HS-5 (cell line): ENCODE data around the gene KCNIP1.
"Not testable (repeated sequence)": the region's sequence is repeated elsewhere in the genome, so short reads cannot be mapped to it uniquely, and the experiment has no call there.

Source experiments
- DNase-seq: peaks from one replicate; pipeline ENCODE4 v3.0.0-alpha.2; 2012; ENCODE audit warnings: low read depth

The KCNIP1 gene

DNA sequence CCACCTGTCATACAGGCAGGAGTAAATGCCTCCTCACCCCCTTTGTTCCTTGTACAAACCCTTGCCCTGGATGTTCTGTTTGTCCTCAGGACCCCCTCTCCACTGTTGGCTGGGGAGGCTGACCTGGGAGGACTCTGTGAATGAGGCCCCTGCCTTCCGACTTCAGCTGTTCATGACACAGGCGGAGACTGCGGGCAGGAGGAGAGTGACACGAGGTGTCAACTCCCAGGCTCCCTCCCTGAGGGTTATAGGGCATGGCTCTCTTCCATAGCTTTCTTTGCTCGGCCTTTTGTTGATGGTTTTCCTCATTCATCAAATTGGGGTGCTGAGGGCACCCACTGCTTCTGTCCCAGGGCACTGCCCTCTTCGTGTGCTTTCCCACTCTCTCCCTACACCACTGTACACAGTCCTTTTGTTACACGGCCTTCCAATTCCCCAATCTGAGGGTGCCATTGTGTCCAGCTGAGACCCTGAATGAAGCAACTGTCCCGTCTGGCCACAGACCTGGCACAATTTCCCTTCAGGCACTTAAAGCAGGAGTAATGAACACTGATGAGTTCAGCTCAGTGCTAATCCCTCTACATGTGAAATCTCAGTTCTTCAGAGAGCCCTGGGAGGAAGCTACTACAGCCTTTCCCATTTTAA is 33.8 kb downstream of the KCNIP1 start:
- DNase-seq = no peak

DNA sequence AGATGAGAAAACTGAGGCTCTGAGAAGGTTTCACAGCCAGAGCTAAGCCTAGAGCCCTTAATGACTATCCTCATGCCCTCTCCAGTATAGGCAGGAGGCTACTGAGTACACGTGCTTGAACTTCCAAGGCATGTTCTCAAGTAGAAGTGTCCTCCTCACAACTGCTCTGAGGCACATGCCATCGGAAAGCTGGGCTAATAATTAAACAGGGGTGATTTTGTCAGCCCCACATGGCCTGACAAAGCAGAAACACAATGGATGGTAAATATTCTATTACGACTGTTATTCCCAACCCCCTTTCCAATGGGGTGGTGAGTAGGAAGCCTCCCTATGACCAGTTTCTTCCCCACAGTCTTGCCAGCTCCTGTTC is 34.3 kb downstream of the KCNIP1 start:
- DNase-seq = no peak

DNA sequence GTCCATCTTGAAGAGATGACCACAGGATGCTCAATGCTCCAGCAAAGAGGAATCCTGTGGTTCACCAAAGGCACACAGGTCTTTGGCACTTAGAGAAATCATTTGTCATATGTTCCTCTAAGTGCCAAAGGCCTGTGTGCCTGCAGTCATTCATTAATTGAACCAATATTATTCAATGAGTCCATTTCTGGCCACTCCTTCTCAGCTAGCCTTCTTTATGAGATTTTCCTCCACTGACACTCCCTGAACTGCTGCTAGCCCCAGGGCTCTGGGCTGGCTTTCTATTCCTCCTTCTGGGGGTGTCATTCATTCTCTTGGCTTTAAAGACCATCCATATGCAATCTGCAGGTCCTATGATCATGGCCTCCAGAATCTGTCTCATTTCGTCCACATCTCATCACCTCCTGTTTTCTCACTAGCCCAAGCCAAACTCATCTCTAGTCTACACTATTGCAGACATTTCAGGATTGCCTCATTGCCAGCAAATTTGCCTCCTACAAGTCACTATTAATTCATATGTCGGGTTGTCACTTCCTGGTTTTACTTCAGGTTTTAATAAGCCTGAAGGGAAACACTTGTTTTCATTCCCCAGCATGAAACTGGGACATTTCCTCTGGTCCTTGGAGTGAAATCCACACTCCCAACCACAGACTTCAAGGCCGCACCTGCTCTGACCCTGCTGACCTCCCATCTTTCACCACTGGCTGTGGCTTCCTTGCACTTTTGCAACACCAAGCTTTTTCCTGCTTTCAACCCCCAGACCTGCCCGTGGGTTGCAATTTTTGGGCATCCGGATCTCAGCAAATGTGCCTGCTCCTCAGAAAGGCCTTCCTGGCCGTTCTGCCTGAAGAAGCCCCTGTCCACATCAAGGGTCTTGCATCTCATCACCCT is 35.1 kb downstream of the KCNIP1 start:
- no peak for DNase-seq

DNA sequence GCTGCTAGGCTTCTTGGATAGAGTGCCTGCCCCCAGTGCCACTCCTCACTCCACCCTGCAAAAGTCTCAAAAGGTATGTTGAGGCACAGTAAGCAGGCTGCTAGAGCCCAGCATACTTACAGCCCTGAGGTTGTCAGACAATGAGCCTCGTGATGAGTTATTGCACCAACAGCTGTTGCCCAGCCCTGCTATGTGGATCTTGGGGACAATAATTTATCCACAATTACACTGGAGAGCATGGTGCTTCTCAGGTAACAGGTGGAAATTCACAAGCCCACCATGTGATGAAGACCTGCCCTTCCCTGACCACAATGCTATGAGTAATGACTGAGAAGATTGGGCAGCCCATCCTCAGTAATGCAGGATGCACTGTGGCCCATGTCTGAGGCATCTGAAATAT is 36.5 kb downstream of the KCNIP1 start:
- no peak for DNase-seq

DNA sequence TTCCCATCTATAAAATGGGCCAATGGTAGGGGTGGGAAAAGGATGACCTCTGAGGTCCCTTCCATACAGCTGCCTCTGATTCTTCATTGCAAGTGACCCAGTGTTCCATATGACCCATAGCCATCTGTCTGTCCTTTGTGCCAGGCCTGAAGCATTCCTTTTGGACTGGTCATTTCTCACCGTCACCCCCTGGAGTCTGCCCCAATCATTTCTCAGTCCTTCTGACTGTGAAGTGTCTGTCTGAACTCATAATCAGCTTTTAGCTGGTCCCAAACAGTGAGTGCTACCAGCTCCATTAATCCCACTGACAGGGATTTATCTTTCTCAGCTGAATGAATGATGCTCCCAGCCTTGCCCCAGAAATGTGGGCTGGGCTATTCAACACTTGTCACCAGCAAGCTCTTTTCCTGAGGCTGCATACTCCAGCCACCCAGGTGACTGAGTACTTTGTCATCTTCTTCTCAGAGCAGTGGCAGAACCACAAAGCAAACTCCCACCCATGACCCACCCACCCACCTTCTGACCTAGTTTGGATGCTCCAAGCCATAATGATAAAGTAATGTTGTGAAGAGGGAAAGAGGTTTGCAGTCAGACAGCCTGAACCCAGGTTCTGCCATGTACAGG is 37.4 kb downstream of the KCNIP1 start:
- DNase-seq = no peak

DNA sequence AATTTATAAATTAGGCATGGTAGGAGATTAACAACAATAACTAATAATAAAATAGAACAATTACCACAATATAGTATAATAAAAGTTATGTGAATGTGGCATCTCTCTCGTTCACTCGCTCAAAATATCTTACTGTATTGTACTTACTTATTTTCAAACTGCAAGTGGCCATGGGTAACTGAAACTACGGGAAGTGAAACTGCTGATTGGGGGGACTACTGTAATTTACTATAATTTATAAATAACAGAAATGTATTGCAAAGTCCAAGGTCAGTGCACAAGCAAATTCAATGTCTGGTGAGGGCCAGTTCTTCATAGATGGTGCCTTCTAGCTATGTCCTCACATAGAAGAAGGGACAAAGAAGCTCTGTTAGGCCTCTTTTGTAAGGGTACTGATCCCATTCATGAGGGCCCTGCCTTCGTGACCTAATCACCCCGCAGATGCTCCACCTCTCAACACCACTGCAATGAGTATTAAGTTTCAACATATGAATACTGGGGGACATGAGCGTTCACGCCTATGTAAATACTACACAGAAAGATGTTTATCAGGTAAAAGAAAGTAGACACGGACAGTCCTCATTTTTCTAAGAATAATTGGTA is 39.0 kb downstream of the KCNIP1 start:
- no peak for DNase-seq

DNA sequence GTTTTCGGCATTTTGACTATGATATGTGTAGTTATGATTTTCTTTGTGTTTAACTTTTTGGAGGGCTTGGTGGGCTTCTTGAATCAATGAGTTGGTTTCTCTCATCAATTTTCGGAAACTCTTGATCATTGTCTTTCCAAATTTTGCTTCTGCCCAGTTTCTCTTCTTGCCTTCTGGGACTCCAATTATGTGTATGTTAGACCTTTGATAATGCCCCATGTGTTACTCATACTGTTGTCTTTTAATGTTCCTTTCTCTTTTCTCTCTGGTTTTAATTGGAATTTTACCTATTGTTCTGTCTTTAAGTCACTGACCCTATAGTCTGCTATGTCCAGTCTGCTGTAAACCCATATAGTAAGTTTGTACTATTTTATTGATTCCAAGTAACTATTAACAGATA is 41.5 kb downstream of the KCNIP1 start:
- no peak for DNase-seq

DNA sequence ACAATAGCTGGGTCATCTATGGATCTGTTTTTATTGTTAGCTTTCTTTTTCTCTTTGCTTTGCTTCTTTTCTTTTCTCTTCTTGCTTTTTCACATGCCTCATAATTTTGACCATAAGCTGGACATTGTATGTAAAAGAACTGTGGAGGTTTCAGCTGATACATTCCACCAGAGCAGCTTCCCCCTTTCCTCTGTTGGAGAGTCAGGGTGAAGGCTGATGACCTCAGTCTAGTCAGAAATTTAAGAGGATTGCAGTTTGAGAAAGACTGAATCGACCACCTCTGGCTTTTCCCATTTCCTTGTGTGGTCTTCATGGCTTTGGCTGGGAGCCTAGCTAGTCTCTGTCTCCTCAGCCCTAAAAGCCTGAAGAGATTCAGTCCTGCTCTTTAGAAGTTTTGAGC is 42.0 kb downstream of the KCNIP1 start:
- DNase-seq = no peak

DNA sequence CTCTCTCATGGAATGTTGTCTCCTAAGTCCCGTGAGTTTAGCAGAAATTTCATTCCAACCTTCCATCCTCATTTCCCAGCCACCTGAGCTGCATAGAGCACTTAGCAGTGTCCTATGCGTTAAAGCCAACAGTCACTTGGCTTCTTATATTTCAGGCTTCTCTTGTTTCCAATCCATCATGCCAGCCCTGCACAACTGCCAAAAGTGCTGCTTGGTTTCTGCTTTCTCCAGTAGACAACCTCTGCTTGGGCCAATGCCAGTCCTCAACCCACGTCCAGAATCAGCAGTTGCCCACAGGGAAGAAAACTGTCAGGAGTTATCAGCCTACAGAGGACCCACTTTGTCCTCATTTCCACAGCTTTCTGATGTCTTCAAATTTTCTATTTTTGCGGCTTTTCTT is 42.5 kb downstream of the KCNIP1 start:
- DNase-seq = no peak

DNA sequence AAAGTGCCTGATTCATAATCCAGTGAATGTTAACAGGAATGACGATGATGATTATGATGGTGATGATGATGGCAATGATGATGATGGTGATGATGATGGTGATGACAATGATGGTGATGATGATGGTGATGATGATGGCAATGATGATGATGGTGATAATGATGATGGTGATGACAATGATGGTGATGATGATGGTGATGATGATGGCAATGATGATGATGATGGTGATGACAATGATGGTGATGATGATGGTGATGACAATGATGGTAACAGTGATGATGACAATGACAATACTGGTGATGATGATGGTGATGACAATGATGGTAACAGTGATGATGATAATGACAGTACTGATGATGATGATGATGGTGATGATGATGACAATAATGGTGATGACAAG is 46.6 kb downstream of the KCNIP1 start:
- DNase-seq = not testable (repeated sequence)

DNA sequence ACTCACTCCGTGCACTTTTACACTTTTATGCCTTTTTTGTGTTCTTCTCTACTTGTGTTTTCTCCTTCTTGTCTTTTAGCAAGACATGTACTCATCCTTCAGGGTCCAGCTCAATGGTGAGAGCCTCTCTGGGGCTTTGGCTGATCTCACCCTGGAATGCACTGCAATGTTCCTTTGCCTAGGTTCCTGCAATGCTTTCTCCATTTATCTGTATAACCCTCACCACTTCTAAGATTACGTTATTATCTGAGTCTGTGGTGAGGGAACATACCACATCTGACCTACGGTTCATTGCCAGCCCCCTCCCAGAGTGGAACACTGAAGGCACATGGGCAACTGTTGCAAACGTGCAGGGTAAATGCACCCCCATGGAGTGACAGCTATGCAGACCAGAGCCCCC is 47.3 kb downstream of the KCNIP1 start:
- DNase-seq = no peak

DNA sequence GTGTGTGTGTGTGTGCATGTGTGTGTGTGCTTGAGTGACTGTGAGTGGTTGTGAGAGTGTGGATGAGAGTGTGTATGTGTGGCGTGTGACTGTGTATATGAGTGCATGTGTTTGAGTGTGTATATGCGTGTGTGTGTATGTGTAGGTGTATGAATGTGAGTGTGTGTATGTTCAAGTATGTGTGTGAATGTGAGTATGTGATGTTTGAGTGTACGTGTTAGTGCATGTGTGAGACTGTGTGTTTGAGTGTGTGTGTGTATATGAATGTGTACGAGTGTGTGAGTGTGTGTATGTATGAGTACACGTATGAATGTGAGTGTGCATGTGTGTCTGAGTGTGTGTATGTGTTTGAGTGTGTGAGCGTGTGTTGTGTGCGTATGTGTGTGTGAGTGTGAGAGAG is 47.8 kb downstream of the KCNIP1 start:
- no peak for DNase-seq

DNA sequence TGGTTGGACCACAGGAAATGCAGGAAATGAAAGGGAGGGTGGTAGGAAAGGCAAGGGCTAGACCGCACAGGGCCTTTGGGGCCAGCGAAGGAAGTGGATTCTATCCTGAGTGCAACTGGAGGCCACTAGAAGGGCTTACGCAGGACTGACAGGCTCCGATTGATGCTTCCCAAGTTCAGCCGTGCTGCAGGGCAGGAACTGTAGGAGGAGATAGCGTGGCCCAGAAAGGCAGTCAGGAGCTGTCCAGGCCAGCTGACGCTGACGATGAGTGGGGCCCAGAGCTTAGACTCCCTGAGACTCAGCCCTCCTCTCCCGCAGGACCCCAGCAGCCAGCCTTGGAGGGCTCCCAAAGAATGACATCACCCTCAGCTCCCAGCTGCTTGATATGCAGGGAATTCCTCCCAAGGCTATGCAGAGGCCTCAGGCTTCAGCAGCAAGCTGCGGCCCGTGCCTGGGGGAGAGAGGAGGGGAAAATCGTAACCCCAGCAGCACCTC is 48.8 kb downstream of the KCNIP1 start:
- DNase-seq = no peak

DNA sequence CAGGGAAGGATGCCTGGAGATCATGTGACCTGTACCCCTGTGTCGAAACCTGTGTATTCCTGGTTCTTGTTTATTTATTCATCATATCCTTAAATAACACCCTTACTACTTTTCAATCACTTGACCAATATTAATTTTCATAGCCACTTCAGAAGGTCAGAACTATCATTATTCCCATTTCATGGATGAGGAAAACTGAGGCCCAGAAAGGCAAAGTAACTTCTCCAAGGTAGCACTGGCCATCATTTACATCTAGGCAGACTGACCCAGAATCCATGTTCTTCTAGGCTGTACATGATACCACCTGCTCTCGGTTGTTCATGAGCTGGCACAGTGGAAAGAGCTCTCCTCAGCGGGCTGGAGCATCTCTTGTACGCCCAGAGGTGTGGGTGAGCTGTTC is 49.4 kb downstream of the KCNIP1 start:
- no peak for DNase-seq

DNA sequence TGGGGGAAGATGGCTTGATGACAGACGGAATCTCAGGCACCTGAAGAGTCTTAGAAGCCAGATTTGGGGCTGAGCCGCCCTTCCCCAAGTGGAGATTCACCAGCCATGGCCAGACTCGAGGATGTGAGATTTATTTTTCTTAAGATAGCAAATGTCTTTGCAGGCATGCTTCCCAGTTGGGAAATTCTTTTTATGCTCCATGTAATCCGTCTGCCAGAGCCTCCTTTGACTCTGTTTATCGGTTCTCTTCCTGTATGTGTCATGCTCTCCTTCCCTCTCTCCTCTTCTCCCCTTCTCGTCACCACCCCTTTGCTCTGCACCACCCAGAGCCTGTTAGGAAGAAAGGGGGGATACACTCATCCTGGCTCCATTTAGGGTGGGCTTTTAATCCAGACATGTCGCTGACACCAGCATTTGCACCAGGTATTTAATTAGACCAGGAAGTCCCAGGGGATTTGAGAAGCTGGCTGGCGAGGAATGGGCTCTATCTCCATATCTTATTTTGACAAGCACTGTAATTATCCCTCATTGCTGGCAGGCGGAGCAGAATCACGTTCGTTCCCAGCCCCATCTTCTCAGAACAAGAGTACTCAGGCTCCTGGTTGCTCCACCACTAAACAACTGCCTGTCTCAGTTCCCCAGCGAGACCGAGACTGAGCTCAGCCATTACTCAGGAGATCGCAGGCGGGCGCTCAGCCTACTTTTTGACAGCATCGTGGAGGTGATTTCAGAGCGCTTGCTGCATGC is 50.9 kb downstream of the KCNIP1 start:
- no peak for DNase-seq

DNA sequence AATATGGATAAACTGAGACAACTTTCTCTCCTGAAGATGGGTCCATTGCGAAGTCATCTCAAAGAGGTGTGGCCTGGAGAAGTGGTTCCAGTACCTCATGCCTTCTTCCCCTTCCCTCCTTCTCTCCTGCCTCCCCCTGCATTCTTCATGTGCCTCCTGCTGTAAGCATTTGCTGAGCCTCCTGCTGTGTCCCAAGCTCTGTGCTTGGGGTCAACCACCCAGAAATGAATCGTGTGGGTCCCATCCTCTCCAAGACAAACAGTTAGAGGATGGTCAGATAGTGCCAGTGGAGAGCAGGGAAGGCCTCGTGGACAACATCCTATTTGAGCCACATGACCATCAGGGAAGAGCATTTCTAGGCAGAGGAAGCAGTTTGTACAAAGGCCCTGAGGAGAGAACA is 53.5 kb downstream of the KCNIP1 start:
- no peak for DNase-seq

DNA sequence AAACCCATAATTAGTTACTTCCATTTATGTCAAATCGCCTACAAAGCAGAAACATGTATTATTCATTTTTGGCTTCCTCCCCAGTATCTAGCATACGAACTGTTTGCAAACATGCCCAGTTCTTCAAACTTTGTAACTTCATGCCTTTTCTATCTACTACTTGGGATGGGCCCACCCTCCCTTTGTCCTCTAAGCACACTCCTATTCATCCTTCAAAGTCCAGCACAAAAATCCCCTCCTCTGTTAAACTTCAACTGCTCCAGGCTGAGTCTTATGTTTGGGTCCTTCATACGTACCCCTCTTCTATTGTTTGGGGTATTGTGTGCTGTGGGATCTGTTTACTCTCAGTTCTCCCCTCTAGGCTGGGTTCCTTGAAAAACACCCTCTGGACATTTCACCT is 55.5 kb downstream of the KCNIP1 start:
- DNase-seq = no peak

DNA sequence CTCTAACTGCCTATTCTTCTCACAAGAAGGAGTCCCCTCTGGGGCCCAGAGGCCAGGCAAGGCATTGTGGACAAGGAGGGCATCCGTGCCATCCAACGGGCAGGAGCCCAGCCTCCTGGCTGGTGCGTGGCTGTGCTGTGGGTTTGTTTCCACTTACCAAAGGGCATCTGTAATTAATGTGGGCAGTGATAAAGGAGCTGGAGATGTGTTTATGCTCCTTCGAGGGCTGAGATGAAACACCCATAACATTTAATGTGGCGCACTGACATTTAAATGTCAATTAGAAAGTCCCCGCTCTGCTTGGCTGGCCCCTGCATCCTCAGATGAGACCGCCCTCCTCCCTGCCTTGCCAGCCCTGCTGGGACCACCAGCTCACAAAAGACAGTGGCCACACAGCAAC is 57.1 kb downstream of the KCNIP1 start:
- DNase-seq = no peak

DNA sequence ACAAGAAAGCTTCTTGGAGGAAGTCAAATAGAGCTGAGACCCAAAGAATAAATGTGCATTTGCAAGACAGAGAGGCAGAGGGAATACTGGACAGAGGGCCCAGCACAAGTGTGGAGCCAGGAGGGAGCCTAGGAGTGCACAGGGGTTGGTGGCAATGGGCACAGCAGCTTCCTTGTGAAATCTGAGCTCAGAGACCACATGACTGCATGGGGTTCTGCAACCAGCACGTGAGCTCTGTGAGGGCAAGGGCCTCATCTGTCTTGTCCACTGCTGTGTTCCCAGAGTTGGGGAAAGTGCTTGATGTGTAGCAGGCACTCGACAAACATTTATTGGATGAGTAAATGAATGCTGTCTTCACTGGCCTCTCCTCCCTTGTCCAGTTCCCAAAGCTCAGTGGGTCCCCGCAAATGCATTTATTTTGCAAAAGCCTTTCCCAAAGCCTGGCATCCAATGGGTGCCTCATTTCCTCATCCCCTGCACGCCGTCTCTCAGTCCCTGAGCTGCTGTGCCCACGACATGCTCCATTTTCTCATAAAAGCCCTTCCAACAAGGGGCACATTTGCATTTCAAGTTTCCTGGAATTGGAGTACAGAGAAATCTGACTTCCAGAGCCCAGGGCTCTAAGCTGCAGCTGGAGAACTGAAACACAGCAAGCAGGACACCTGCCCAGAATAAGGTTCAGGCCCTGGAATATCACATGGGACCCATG is 58.5 kb downstream of the KCNIP1 start:
- DNase-seq = no peak

DNA sequence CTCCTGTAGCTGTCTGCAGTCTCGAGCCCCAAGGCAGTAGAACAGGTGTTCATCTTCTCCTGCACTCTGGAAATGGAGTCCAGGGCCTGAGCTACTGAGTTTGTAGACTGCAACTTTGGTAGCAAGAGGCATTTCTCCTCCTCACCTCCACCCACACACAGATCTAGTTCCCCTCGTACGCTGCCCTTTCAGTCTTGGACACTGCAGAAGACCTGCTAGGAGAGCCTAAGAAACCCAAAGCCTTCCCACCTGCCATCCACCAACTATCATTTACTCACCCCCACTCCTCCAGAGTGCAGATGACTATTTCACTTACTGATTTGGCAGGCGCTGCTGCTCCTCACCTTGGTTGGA is 59.0 kb downstream of the KCNIP1 start:
- DNase-seq = no peak

DNA sequence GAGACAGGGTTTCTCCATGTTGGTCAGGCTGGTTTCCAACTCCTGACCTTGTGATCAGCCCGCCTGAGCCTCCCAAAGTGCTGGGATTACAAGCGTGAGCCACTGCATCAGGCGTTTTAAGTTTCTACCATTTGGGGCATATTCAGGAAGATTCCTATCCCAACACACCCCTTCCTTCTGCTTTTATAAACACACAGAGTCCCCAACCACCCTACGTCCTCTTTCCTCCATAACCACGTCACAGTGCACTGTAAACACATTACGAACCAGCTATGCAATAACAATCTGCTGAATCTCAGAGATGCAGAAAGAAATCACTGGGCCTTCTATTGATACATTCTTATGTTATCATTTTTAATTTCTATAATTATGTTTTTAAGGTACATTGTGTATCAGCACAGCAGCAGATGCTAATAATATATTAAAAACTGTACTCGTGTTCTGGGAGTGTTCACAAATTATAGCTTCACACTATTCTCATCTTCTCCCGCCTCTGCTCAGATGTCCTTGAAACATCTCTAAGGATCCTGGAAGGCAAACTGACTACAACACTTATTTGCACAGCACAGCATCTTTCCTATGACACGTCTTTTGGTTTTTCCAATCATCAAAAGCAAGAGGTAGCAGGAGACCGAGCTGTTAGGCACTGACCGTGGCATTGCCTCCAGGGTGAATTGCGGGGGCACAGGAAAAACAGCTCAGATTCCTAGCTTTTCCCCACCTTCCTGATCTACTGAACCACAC is 60.2 kb downstream of the KCNIP1 start:
- no peak for DNase-seq
